Spleen (tissue), 7 donors: Measurements from ENCODE around the gene IGF1R.

Experiments used
- POLR2A ChIP-seq, 3 donors: fragments of 450-650 bp; IDR thresholded peaks; one replicate each; pipeline ENCODE4 v1.5.1; 2017; ENCODE audit warnings: antibody characterized with exemption in 3 of 3, mild to moderate bottlenecking in 1 of 3
- POLR2AphosphoS5 ChIP-seq, 3 donors: sonication (generic); formaldehyde crosslinking; IDR thresholded peaks; one replicate each; pipeline ENCODE4 v1.5.1; 2017; ENCODE audit warnings: antibody characterized with exemption in 3 of 3
- TF ChIP-seq, protein P1 (sequence below), 11 experiments: fragments of 200-600 bp in 7 of 11; fragments of 450-650 bp in 4 of 11; sonication (generic) in 4 of 11; IDR thresholded peaks in 8 of 11; conservative IDR thresholded peaks in 3 of 11; 1 replicate in 7 of 11; 2 replicates in 4 of 11; pipeline versions ENCODE4 v1.4.0 to v1.8.0; 2016 to 2021; ENCODE audit warnings: antibody characterized with exemption in 11 of 11, inconsistent platforms in 4 of 11, mild to moderate bottlenecking in 1 of 11
- donor health status: DM: no; HTN: no; CAD: no; lungs with moderate emphysema.
- donor health status: DM: no; HTN: no; CAD: no.
- donor health status: DM: no; HTN: no; CAD: no.

- TF ChIP-seq, protein P1, sequence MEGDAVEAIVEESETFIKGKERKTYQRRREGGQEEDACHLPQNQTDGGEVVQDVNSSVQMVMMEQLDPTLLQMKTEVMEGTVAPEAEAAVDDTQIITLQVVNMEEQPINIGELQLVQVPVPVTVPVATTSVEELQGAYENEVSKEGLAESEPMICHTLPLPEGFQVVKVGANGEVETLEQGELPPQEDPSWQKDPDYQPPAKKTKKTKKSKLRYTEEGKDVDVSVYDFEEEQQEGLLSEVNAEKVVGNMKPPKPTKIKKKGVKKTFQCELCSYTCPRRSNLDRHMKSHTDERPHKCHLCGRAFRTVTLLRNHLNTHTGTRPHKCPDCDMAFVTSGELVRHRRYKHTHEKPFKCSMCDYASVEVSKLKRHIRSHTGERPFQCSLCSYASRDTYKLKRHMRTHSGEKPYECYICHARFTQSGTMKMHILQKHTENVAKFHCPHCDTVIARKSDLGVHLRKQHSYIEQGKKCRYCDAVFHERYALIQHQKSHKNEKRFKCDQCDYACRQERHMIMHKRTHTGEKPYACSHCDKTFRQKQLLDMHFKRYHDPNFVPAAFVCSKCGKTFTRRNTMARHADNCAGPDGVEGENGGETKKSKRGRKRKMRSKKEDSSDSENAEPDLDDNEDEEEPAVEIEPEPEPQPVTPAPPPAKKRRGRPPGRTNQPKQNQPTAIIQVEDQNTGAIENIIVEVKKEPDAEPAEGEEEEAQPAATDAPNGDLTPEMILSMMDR (IDR thresholded peaks at IDR 0.05 in 8 of 11, conservative IDR thresholded peaks at IDR 0.05 in 3 of 11) = no peak
- TF ChIP-seq POLR2A (IDR thresholded peaks at IDR 0.05) = no peak
- no peak for TF ChIP-seq POLR2AphosphoS5 (IDR thresholded peaks at IDR 0.05)
These were observed 322.5 kb downstream of the IGF1R start for GRCh38 chr15:98970799-98971198.
